Measurements from ENCODE around the gene LCE7A.

Gene LCE7A, protein sequence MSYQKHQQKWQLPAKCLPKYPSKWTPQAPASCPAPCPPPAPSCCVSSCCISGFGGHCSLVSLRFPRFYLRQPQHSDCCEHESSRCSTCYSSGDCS

DNA sequence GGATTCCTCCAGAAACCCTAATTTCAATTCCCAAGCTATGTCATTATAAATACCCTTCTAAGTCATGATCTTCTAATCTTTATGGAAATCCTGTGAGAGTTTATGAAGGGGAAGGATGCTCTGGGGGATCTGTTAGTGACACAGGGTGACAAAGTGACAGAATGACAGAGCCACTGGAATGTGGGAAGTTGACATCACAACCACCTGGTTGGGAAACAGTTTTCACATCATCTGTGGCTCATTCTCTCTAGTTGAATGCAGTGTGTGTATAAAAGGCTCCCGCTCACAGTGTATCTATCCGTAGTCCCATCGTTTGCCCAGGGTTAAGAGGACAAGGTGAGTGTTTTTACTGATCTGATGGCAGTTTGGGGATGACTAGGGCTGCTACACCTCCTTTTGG lies at the start of gene LCE7A:
TSS of gene LCE7A (plus strand) at position 301 of the 400 bp plus-strand sequence. CDS start 702 bp downstream, outside the sequence.
- Mint-ChIP-seq H3K27me3 (peaks cover 13% of the 10 kb centered on the region), H3K4me1 (no peaks in the 10 kb centered on the region), H3K9me3 (no peaks in the 10 kb centered on the region), H3K4me3 (no peak within 1 kb of the TSS), H3K27ac (no peak within 1 kb of the TSS)
- DNase-seq (no peak), ATAC-seq (no peak)

GRCh38 chr1:152811050-152811449 lies 48.7 kb upstream of the LCE7A start:
- ATAC-seq (no peak), DNase-seq (no peak)
- Mint-ChIP-seq H3K27ac (peak overlapping the region in 1 of 2 donors; percentile 20), H3K9me3 (no peaks in the 10 kb centered on the region), H3K4me1 (no peaks in the 10 kb centered on the region), H3K27me3 (no peaks in the 10 kb centered on the region), H3K4me3 (no peak overlapping the region)

- Mint-ChIP-seq H3K27me3 (no peaks in the 10 kb centered on the region), H3K4me3 (no peak within 1 kb of the TSS), H3K27ac (peak within 1 kb of the TSS; percentile 20 to 40), H3K4me1 (no peaks in the 10 kb centered on the region), H3K9me3 (no peaks in the 10 kb centered on the region)
- DNase-seq (no peak), ATAC-seq (no peak)
Observed at GRCh38 chr1:152811671-152812070, 48.1 kb upstream of the LCE7A start, which contains the start of gene LCE1B. Gene LCE1B, plus strand, starts transcription at chr1:152811971. Its CDS starts 476 bp downstream, at chr1:152812447.

- no peaks in the 10 kb centered on the region for H3K4me1 Mint-ChIP-seq
- ATAC-seq (no peak), DNase-seq (no peak)
Observed at GRCh38 chr1:152817309-152817708, 42.5 kb upstream of the LCE7A start.

GRCh38 chr1:152823294-152823693 lies 36.5 kb upstream of the LCE7A start:
- no peak for DNase-seq
- ATAC-seq, result no peak
- no peak overlapping the region for H3K27ac Mint-ChIP-seq

More at GRCh38 chr1:152817309-152817708, 42.5 kb upstream of the LCE7A start:
- Mint-ChIP-seq H3K27ac (no peak overlapping the region), H3K27me3 (peaks cover 7% of the 10 kb centered on the region), H3K4me3 (no peak overlapping the region), H3K9me3 (no peaks in the 10 kb centered on the region)

DNA sequence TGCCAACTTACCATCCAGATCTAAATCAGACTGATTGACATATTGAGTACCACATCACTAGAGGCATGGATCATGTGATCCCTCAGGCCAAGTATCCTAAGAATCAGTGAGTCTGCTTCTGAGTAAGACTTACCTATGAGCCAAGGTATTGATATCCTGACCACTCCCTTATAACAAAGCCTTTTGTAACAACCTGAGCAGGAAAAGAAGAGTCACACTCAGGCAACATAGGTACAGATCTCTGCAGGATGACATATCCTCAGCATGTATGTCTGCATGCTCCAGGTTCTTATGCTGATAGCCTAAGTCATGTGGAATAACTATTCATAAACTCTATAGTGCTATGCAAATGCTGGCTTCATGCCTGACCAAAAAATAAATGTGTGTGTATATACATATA lies 34.8 kb upstream of the LCE7A start:
- H3K27me3 Mint-ChIP-seq, result peaks cover 50% of the 10 kb centered on the region
- no peaks in the 10 kb centered on the region for H3K9me3 Mint-ChIP-seq
- DNase-seq (no peak), ATAC-seq (no peak)
- no peaks in the 10 kb centered on the region for H3K4me1 Mint-ChIP-seq
- H3K27ac Mint-ChIP-seq, result no peak overlapping the region
- no peak overlapping the region for H3K4me3 Mint-ChIP-seq

More at GRCh38 chr1:152823294-152823693, 36.5 kb upstream of the LCE7A start:
- Mint-ChIP-seq H3K4me3 (no peak overlapping the region), H3K4me1 (no peaks in the 10 kb centered on the region), H3K9me3 (no peaks in the 10 kb centered on the region), H3K27me3 (peaks cover 36% of the 10 kb centered on the region)

DNA sequence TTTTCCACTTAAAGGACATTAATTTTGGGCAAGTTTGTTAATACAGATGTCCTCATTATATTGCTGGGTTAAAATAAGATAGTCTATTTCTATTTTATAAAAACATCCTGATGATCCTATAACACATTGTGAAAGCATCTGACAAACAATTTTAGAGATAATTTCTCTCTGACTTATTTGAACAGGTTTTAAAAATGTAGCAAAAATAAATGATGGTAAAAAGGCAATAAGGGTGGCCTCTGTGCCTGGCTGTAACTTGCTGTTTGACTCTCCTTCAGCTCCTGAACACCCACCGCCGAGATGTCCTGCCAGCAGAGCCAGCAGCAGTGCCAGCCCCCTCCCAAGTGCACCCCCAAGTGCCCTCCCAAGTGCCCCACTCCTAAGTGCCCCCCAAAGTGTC lies 32.6 kb upstream of the LCE7A start, which contains the start of gene LCE1A:
TSS of gene LCE1A (plus strand) at position 301 of the 400 bp plus-strand sequence. CDS start at position 301, 0 bp downstream.
- no peak for DNase-seq
- H3K4me1 Mint-ChIP-seq, result no peaks in the 10 kb centered on the region
- no peak within 1 kb of the TSS for H3K27ac Mint-ChIP-seq
- ATAC-seq, result no peak
- H3K27me3 Mint-ChIP-seq, result peaks cover 49% of the 10 kb centered on the region
- no peak within 1 kb of the TSS for H3K4me3 Mint-ChIP-seq
- H3K9me3 Mint-ChIP-seq, result peaks cover 0 to 5% of the 10 kb centered on the region in 2 donors

DNA sequence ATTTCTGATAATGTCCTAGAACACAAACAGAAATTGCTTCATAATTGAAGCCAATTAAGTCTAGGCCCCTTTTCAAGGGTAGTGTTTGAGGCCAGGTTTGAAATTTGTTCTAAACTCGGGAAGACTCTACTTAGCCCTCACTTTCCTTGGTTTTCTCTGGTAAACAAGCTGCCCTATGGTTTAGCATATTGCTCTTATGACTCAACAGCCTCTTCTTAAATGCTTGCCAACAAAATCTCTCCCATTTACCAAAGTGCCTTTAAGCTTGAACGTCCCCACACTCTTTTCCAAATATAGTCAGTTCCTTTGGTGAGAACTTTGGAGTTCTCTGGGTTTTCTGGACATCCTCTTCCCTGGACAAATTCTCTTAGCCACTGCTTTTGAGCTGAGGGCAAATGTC lies 22.9 kb upstream of the LCE7A start:
- Mint-ChIP-seq H3K9me3 (no peaks in the 10 kb centered on the region), H3K4me3 (no peak overlapping the region), H3K4me1 (no peaks in the 10 kb centered on the region), H3K27ac (no peak overlapping the region), H3K27me3 (peaks cover 18% of the 10 kb centered on the region)
- ATAC-seq (no peak), DNase-seq (no peak)

- no peaks in the 10 kb centered on the region for H3K9me3 Mint-ChIP-seq
- H3K4me3 Mint-ChIP-seq, result no peak within 1 kb of the TSS
- peaks cover 18% of the 10 kb centered on the region for H3K27me3 Mint-ChIP-seq
- no peaks in the 10 kb centered on the region for H3K4me1 Mint-ChIP-seq
- H3K27ac Mint-ChIP-seq, result no peak within 1 kb of the TSS
- ATAC-seq (no peak), DNase-seq (no peak)
Observed at GRCh38 chr1:152842556-152842955, 17.2 kb upstream of the LCE7A start, which contains the start of gene LCE6A. Gene LCE6A, plus strand, starts transcription at chr1:152842856. Its CDS starts 665 bp downstream, at chr1:152843521.

GRCh38 chr1:152855661-152856060 lies 4.1 kb upstream of the LCE7A start:
- no peak overlapping the region for H3K27ac Mint-ChIP-seq

GRCh38 chr1:152858062-152858461 lies 1.7 kb upstream of the LCE7A start:
- no peaks in the 10 kb centered on the region for H3K4me1 Mint-ChIP-seq
- DNase-seq (no peak), ATAC-seq (no peak)
- H3K9me3 Mint-ChIP-seq, result no peaks in the 10 kb centered on the region
- H3K27ac Mint-ChIP-seq, result no peak overlapping the region
- no peak overlapping the region for H3K4me3 Mint-ChIP-seq
- H3K27me3 Mint-ChIP-seq, result peaks cover 13% of the 10 kb centered on the region

More at GRCh38 chr1:152855661-152856060, 4.1 kb upstream of the LCE7A start:
- Mint-ChIP-seq H3K27me3 (peaks cover 8% of the 10 kb centered on the region), H3K4me1 (no peaks in the 10 kb centered on the region), H3K9me3 (no peaks in the 10 kb centered on the region), H3K4me3 (no peak overlapping the region)
- ATAC-seq (no peak), DNase-seq (no peak)

DNA sequence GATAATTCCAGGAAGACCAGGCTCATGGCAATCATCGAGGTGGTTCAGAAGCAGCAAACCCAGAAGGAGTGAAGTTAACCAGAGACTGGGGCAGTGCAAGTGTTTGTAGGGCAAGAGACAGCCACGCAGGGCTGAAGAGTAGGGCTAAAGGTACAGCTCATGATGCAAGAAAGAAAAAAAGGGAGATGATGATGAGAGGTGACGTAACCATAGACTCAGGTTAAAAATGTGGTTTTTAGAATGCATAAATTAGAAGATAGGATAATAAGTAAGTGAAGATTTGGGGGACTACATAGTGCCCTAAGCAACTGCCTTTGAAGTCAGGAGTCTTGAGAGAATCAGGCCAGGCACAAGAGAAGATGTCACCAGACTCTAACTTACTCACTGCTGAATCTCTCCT lies 333 bp downstream of the LCE7A start:
- Mint-ChIP-seq H3K4me3 (no peak overlapping the region), H3K27ac (no peak overlapping the region), H3K9me3 (no peaks in the 10 kb centered on the region), H3K27me3 (peaks cover 13% of the 10 kb centered on the region), H3K4me1 (no peaks in the 10 kb centered on the region)
- DNase-seq, result no peak
- ATAC-seq, result no peak

- H3K9me3 Mint-ChIP-seq, result no peaks in the 10 kb centered on the region
- ATAC-seq, result no peak
- peaks cover 13% of the 10 kb centered on the region for H3K27me3 Mint-ChIP-seq
- no peak for DNase-seq
- no peak overlapping the region for H3K27ac Mint-ChIP-seq
- no peaks in the 10 kb centered on the region for H3K4me1 Mint-ChIP-seq
- no peak overlapping the region for H3K4me3 Mint-ChIP-seq
Observed at GRCh38 chr1:152861374-152861773, 1.6 kb downstream of the LCE7A start.

DNA sequence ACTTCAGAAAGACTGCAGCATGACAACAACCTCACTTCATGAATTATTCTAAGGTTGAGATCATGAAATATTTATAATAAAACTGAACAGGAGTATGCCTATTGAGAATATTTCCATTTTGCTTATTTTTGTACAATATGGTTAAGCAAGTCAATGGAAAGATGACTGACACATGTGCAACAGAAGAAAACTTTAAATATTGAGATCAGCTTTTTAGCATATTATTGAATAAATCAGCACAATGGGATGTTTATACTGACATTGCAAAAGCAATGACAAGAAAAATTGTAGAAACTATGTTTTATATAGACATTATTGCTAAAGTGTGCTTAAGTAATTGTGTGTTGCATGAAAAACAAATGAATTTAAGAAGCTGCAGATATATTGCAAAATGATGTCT lies 4.6 kb downstream of the LCE7A start:
- no peaks in the 10 kb centered on the region for H3K9me3 Mint-ChIP-seq
- no peaks in the 10 kb centered on the region for H3K4me1 Mint-ChIP-seq
- peaks cover 5% of the 10 kb centered on the region for H3K27me3 Mint-ChIP-seq
- H3K27ac Mint-ChIP-seq, result no peak overlapping the region
- ATAC-seq (no peak), DNase-seq (no peak)
- no peak overlapping the region for H3K4me3 Mint-ChIP-seq

DNA sequence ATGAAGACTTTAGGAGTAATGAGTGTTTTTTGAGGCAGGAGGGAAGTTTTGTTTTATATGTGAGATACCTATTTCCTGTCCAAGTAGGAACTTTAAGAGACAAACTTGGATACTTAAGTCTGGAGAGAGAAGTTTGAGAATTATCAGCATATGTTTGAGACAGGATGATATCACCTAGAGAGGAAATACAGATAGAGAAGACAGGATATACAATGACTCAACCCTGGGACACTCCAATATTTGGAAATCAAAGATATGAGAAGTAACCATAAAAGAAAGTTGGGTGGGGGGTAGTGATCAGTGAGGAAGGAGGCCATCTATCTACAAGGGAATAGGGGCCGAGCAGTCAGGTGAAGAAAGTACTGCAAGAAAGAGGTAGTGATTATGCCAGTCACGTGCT lies 6.5 kb downstream of the LCE7A start:
- no peak overlapping the region for H3K27ac Mint-ChIP-seq
- DNase-seq (no peak), ATAC-seq (no peak)
- H3K27me3 Mint-ChIP-seq, result no peaks in the 10 kb centered on the region
- no peaks in the 10 kb centered on the region for H3K9me3 Mint-ChIP-seq
- H3K4me1 Mint-ChIP-seq, result no peaks in the 10 kb centered on the region
- H3K4me3 Mint-ChIP-seq, result no peak overlapping the region

DNA sequence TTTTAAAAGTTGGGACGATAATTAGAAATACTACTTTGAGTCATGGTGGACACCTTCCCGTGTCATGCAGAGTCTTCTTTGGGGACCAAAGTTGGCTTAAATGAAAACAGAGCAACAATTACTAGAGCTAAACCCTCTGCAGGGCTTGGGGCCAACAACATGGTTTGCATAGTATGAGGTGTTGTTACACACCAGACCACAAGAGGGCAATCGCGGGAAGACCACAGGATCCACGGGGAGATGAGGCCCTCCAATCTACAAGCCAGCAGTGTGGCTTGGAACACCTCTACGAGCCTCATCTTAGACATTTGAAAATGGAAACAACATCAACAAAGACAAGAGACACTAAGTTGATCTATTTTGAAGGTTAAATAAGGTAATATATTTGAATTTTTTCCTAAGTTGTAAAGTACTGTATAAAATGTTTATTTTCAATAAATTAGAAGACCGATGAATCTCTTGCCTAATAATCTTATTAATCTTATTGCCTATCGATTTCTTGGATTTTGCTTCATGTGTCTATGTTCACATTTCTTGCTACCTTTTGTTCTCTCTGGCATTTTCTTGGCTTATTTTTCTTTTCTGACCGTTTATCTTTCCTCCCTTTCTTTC lies 10.1 kb downstream of the LCE7A start:
- DNase-seq (peak; percentile 59 to 62), ATAC-seq (peak; percentile 77)
- no peaks in the 10 kb centered on the region for H3K9me3 Mint-ChIP-seq
- H3K4me3 Mint-ChIP-seq, result no peak overlapping the region
- no peaks in the 10 kb centered on the region for H3K4me1 Mint-ChIP-seq
- H3K27me3 Mint-ChIP-seq, result peaks cover 2% of the 10 kb centered on the region
- peak overlapping the region in 1 of 2 donors; percentile 57 for H3K27ac Mint-ChIP-seq
